ENCODE results near the gene ANKRD35. TPM values are rescaled to one million over a fixed set of nuclear protein-coding genes. Genes with fewer than 3 reads are reported as not detected.
"Not testable (repeated sequence)": the region's sequence is repeated elsewhere in the genome, so short reads cannot be mapped to it uniquely, and the experiment has no call there.

The ANKRD35 gene
- total RNA-seq, 5 donors from 2014 or later (not counting 1 experiment from before 2014, with no cell fraction given): 0.09 TPM; not detected in 4

GRCh38 chr1:145922266-145922665 is 36.6 kb upstream of the ANKRD35 start:
- Histone ChIP-seq H3K4me1 (ENCODE audit: control insufficient read depth in 1 of 2, extremely low read depth in 1 of 2, insufficient read depth in 2 of 2, low read length in 2 of 2) (peaks cover 24 to 34% of the 10 kb centered on the region in 2 experiments), H3K36me3 (ENCODE audit: control insufficient read depth in 2 of 2, extremely low read depth in 1 of 2, insufficient read depth in 1 of 2, low read length in 1 of 2) (peaks cover 0 to 14% of the 10 kb centered on the region in 2 donors), H3K27me3 (replicated peaks in 1 of 2; ENCODE audit: control insufficient read depth in 2 of 2, extremely low read depth in 1 of 2, insufficient read depth in 2 of 2, low read length in 1 of 2) (no peaks in the 10 kb centered on the region), H3K4me3 (ENCODE audit: control insufficient read depth in 1 of 2, extremely low read depth in 1 of 2, low read length in 1 of 2) (no peak overlapping the region), H3K27ac (ENCODE audit: low read length) (no peak overlapping the region), H3K9me3 (no peaks in the 10 kb centered on the region)
- no peaks in the 10 kb centered on the region for H3K27me3 Mint-ChIP-seq
- no peaks in the 10 kb centered on the region for H3K9me3 Mint-ChIP-seq
- 100% methylated on average over 1 of the region's 2 CpGs for WGBS (ENCODE audit: insufficient coverage)
- POLR2A ChIA-PET: interaction anchor here in 1 of 2 donors (0.6 kb wide), 2 partner anchors 29 to 125 kb away, joined by 3 to 5 read pairs; no protein-coding TSS in a partner anchor
- no peak for ATAC-seq (replicated peaks in 1 of 4)
- CTCF ChIA-PET: no interaction called here
- H3K27ac Mint-ChIP-seq: no peak overlapping the region
- no peak overlapping the region for H3K4me3 Mint-ChIP-seq
- H3K36me3 Mint-ChIP-seq: peaks cover 19% of the 10 kb centered on the region
- no peak for DNase-seq
- peaks cover 24 to 36% (median 33%) of the 10 kb centered on the region in 3 donors for H3K4me1 Mint-ChIP-seq

GRCh38 chr1:145920297-145920696 is 34.6 kb upstream of the ANKRD35 start:
- H3K27me3 ChIP-seq (replicated peaks in 1 of 2; ENCODE audit: control insufficient read depth in 2 of 2, extremely low read depth in 1 of 2, insufficient read depth in 2 of 2, low read length in 1 of 2); H3K4me3 ChIP-seq (ENCODE audit: control insufficient read depth in 1 of 2, extremely low read depth in 1 of 2, low read length in 1 of 2); H3K27me3 Mint-ChIP-seq; CTCF ChIA-PET; DNase-seq; H3K9me3 ChIP-seq; H3K27ac ChIP-seq (ENCODE audit: low read length); H3K9me3 Mint-ChIP-seq; ATAC-seq (replicated peaks in 1 of 4): not testable (repeated sequence)
- no CpG with 5 or more reads among the region's 4 CpGs for WGBS (ENCODE audit: insufficient coverage)
- peaks cover 37 to 49% (median 43%) of the 10 kb centered on the region in 3 donors for H3K4me1 Mint-ChIP-seq
- H3K4me3 Mint-ChIP-seq: peak overlapping the region; percentile 82 to 94 (median 91)
- POLR2A ChIA-PET: interaction anchor here in 1 of 2 donors (0.6 kb wide), 1 partner anchor 117 kb away, joined by 7 read pairs; no protein-coding TSS in a partner anchor
- peak overlapping the region; percentile 78 to 98 for H3K27ac Mint-ChIP-seq
- H3K36me3 Mint-ChIP-seq: peaks cover 24% of the 10 kb centered on the region
- Histone ChIP-seq H3K4me1 (ENCODE audit: control insufficient read depth in 1 of 2, extremely low read depth in 1 of 2, insufficient read depth in 2 of 2, low read length in 2 of 2) (peaks cover 17 to 29% of the 10 kb centered on the region in 2 experiments), H3K36me3 (ENCODE audit: control insufficient read depth in 2 of 2, extremely low read depth in 1 of 2, insufficient read depth in 1 of 2, low read length in 1 of 2) (peaks cover 0 to 21% of the 10 kb centered on the region in 2 donors)

- DNase-seq (peak in 4 of 35 experiments; percentile 2 to 24 (median 6)), ATAC-seq (replicated peaks in 1 of 4) (peak in 3 of 4 experiments; percentile 8 to 25 (median 15))
- Mint-ChIP-seq H3K27ac (peak overlapping the region; percentile 95 to 98), H3K9me3 (no peaks in the 10 kb centered on the region), H3K27me3 (no peaks in the 10 kb centered on the region), H3K36me3 (peaks cover 31% of the 10 kb centered on the region), H3K4me1 (peaks cover 40 to 53% (median 47%) of the 10 kb centered on the region in 3 donors), H3K4me3 (peak overlapping the region; percentile 82 to 94 (median 91))
- POLR2A ChIA-PET: interaction anchor here (0.5 to 1.7 kb wide), 9 partner anchors 8 to 102 kb away, joined by 3 to 12 read pairs (median 5); partner anchors contain the start of genes PIAS3 (in 2 of the 2), RBM8A (in 2 of the 2), HJV (in 1 of the 2) and LIX1L (in 1 of the 2)
- Histone ChIP-seq H3K4me1 (ENCODE audit: control insufficient read depth in 1 of 2, extremely low read depth in 1 of 2, insufficient read depth in 2 of 2, low read length in 2 of 2) (peaks cover 17 to 29% of the 10 kb centered on the region in 2 experiments), H3K27ac (ENCODE audit: low read length) (peak overlapping the region; percentile 67), H3K4me3 (ENCODE audit: control insufficient read depth in 1 of 2, extremely low read depth in 1 of 2, low read length in 1 of 2) (peak overlapping the region; percentile 93 to 98), H3K27me3 (replicated peaks in 1 of 2; ENCODE audit: control insufficient read depth in 2 of 2, extremely low read depth in 1 of 2, insufficient read depth in 2 of 2, low read length in 1 of 2) (no peaks in the 10 kb centered on the region), H3K9me3 (no peaks in the 10 kb centered on the region), H3K36me3 (ENCODE audit: control insufficient read depth in 2 of 2, extremely low read depth in 1 of 2, insufficient read depth in 1 of 2, low read length in 1 of 2) (peaks cover 0 to 24% of the 10 kb centered on the region in 2 donors)
- CTCF ChIA-PET: interaction anchor here (0.5 to 1.7 kb wide), 5 partner anchors 8 to 59 kb away, joined by 3 to 7 read pairs (median 3); partner anchors contain the start of gene RBM8A (in 1 of the 2)
- 9% methylated on average over 25 of the region's 33 CpGs for WGBS (ENCODE audit: insufficient coverage)
These were observed 33.6 kb upstream of the ANKRD35 start for GRCh38 chr1:145918992-145919939.

GRCh38 chr1:145918144-145918991 is 32.7 kb upstream of the ANKRD35 start, which contains the start of gene PEX11B:
Gene PEX11B, minus strand, starts transcription at chr1:145918717. Its CDS starts 29 bp downstream, at chr1:145918688.
- 1% methylated on average over 49 of the region's 51 CpGs for WGBS (ENCODE audit: insufficient coverage)
- peaks cover 37% of the 10 kb centered on the region for H3K36me3 Mint-ChIP-seq
- H3K4me1 Mint-ChIP-seq: peaks cover 49 to 57% (median 52%) of the 10 kb centered on the region in 3 donors

GRCh38 chr1:145917595-145917994 is 31.9 kb upstream of the ANKRD35 start:
- ChIA-PET POLR2A (no interaction called here), CTCF (interaction anchor here in 1 of 2 donors (1.0 to 1.7 kb wide), 2 partner anchors 10 to 54 kb away, joined by 3 to 4 read pairs; no protein-coding TSS in a partner anchor)
- no peak for DNase-seq
- H3K27ac Mint-ChIP-seq: peak overlapping the region; percentile 95 to 98
- no peak for ATAC-seq (replicated peaks in 1 of 4)
- Histone ChIP-seq H3K9me3 (no peaks in the 10 kb centered on the region), H3K4me3 (ENCODE audit: control insufficient read depth in 1 of 2, extremely low read depth in 1 of 2, low read length in 1 of 2) (peak overlapping the region; percentile 93 to 98), H3K27me3 (replicated peaks in 1 of 2; ENCODE audit: control insufficient read depth in 2 of 2, extremely low read depth in 1 of 2, insufficient read depth in 2 of 2, low read length in 1 of 2) (no peaks in the 10 kb centered on the region), H3K27ac (ENCODE audit: low read length) (peak overlapping the region; percentile 67), H3K36me3 (ENCODE audit: control insufficient read depth in 2 of 2, extremely low read depth in 1 of 2, insufficient read depth in 1 of 2, low read length in 1 of 2) (peaks cover 7 to 18% of the 10 kb centered on the region in 2 donors), H3K4me1 (ENCODE audit: control insufficient read depth in 1 of 2, extremely low read depth in 1 of 2, insufficient read depth in 2 of 2, low read length in 2 of 2) (peaks cover 14 to 29% of the 10 kb centered on the region in 2 experiments)
- 95% methylated on average over 3 of the region's 5 CpGs for WGBS (ENCODE audit: insufficient coverage)
- peaks cover 39% of the 10 kb centered on the region for H3K36me3 Mint-ChIP-seq
- H3K27me3 Mint-ChIP-seq: no peaks in the 10 kb centered on the region
- H3K9me3 Mint-ChIP-seq: no peaks in the 10 kb centered on the region
- H3K4me3 Mint-ChIP-seq: peak overlapping the region; percentile 82 to 94 (median 91)
- H3K4me1 Mint-ChIP-seq: peaks cover 49 to 55% (median 50%) of the 10 kb centered on the region in 3 donors

More at GRCh38 chr1:145918144-145918991, 32.7 kb upstream of the ANKRD35 start, which contains the start of gene PEX11B:
- Histone ChIP-seq H3K36me3 (ENCODE audit: control insufficient read depth in 2 of 2, extremely low read depth in 1 of 2, insufficient read depth in 1 of 2, low read length in 1 of 2) (peaks cover 7 to 20% of the 10 kb centered on the region in 2 donors), H3K4me1 (ENCODE audit: control insufficient read depth in 1 of 2, extremely low read depth in 1 of 2, insufficient read depth in 2 of 2, low read length in 2 of 2) (peaks cover 17 to 29% of the 10 kb centered on the region in 2 experiments), H3K27ac (ENCODE audit: low read length) (peak within 1 kb of the TSS; percentile 67), H3K9me3 (no peaks in the 10 kb centered on the region), H3K27me3 (replicated peaks in 1 of 2; ENCODE audit: control insufficient read depth in 2 of 2, extremely low read depth in 1 of 2, insufficient read depth in 2 of 2, low read length in 1 of 2) (no peaks in the 10 kb centered on the region), H3K4me3 (ENCODE audit: control insufficient read depth in 1 of 2, extremely low read depth in 1 of 2, low read length in 1 of 2) (peak within 1 kb of the TSS; percentile 93 to 98)
- H3K27ac Mint-ChIP-seq: peak within 1 kb of the TSS; percentile 95 to 98
- DNase-seq (peak; percentile 86 to 96 (median 92)), ATAC-seq (replicated peaks in 1 of 4) (peak; percentile 89 to 95 (median 94))
- H3K27me3 Mint-ChIP-seq: no peaks in the 10 kb centered on the region
- H3K9me3 Mint-ChIP-seq: no peaks in the 10 kb centered on the region
- H3K4me3 Mint-ChIP-seq: peak within 1 kb of the TSS; percentile 82 to 94 (median 91)
- POLR2A ChIA-PET: interaction anchor here (0.5 to 1.7 kb wide), 10 partner anchors 9 to 103 kb away, joined by 3 to 12 read pairs (median 4); partner anchors contain the start of genes PIAS3 (in 2 of the 2), RBM8A (in 2 of the 2), HJV (in 1 of the 2) and LIX1L (in 1 of the 2)
- CTCF ChIA-PET: interaction anchor here (0.5 to 1.7 kb wide), 8 partner anchors 8 to 58 kb away, joined by 3 to 7 read pairs (median 3); partner anchors contain the start of genes ITGA10 (in 1 of the 2), LIX1L (in 1 of the 2) and RBM8A (in 1 of the 2)

Measured in T-cell (primary cell).